Chondrocyte (in vitro differentiated cells): Measurements from ENCODE around the gene POGLUT3. TPM values are rescaled to one million over a fixed set of nuclear protein-coding genes. Genes with fewer than 3 reads are reported as not detected.

Source experiments
- DNase-seq: peaks from one replicate; pipeline ENCODE4 v3.0.0; 2021; ENCODE audit warnings: mixed read lengths, low spot score
- H3K27ac Mint-ChIP-seq: one replicate; pipeline ENCODE4 v1.8.0; 2021; ENCODE audit warnings: mild to moderate bottlenecking, moderate library complexity, mixed read lengths; ENCODE audit not compliant: unreplicated experiment
- H3K27me3 Mint-ChIP-seq: 2 replicates; pipeline ENCODE4 v1.8.0; 2021; ENCODE audit warnings: low read depth, mixed read lengths
- H3K36me3 Mint-ChIP-seq: 2 replicates; pipeline ENCODE4 v1.8.0; 2021; ENCODE audit warnings: low read depth, mixed read lengths
- H3K4me1 Mint-ChIP-seq: 2 replicates; pipeline ENCODE4 v1.8.0; 2021; ENCODE audit warnings: low read depth, mild to moderate bottlenecking, mixed read lengths
- H3K4me3 Mint-ChIP-seq: one replicate; pipeline ENCODE4 v1.8.0; 2021; ENCODE audit warnings: mild to moderate bottlenecking, moderate library complexity, mixed read lengths; ENCODE audit not compliant: unreplicated experiment
- H3K9me3 Mint-ChIP-seq: 2 replicates; pipeline ENCODE4 v1.8.0; 2021; ENCODE audit warnings: low read depth, mixed read lengths
- total RNA-seq: library from RNA; stranded (reverse); gene quantifications from 3 replicates; pipeline ENCODE4 v1.2.1, GENCODE V29; 2021
- TF ChIP-seq, protein P1 (sequence below): fragments of 200-600 bp; sonication (generic); IDR thresholded peaks from 2 replicates; pipeline ENCODE4 v1.5.0; 2021; ENCODE audit warnings: antibody characterized with exemption, mild to moderate bottlenecking, moderate library complexity

The POGLUT3 gene
- total RNA-seq, 1 donor from 2014 or later, result 60.0 TPM

DNA sequence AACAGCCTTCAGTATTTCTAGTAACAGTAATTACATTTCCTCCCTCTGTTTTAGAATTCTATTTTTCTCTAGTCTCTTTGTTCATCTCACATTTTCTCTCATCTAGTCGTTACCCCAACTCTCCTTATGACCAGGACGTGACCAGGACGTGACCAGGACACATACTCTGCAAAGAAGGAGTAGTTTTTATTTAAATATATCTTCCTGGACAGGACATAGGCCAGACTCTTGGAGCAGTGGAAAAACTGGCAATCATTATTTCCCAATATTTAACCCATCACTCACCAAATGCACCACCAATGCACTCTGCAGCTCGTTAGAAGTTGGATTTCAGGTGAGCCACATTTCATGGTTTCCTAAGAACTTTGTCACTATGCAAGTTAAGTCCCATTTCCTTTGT is 40.3 kb upstream of the POGLUT3 start:
- Mint-ChIP-seq H3K27me3 (peaks cover 1% of the 10 kb centered on the region), H3K9me3 (no peaks in the 10 kb centered on the region), H3K36me3 (no peaks in the 10 kb centered on the region), H3K27ac (no peak overlapping the region), H3K4me1 (no peaks in the 10 kb centered on the region), H3K4me3 (no peak overlapping the region)
- no peak for DNase-seq
- TF ChIP-seq, protein P1, sequence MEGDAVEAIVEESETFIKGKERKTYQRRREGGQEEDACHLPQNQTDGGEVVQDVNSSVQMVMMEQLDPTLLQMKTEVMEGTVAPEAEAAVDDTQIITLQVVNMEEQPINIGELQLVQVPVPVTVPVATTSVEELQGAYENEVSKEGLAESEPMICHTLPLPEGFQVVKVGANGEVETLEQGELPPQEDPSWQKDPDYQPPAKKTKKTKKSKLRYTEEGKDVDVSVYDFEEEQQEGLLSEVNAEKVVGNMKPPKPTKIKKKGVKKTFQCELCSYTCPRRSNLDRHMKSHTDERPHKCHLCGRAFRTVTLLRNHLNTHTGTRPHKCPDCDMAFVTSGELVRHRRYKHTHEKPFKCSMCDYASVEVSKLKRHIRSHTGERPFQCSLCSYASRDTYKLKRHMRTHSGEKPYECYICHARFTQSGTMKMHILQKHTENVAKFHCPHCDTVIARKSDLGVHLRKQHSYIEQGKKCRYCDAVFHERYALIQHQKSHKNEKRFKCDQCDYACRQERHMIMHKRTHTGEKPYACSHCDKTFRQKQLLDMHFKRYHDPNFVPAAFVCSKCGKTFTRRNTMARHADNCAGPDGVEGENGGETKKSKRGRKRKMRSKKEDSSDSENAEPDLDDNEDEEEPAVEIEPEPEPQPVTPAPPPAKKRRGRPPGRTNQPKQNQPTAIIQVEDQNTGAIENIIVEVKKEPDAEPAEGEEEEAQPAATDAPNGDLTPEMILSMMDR, result no peak

DNA sequence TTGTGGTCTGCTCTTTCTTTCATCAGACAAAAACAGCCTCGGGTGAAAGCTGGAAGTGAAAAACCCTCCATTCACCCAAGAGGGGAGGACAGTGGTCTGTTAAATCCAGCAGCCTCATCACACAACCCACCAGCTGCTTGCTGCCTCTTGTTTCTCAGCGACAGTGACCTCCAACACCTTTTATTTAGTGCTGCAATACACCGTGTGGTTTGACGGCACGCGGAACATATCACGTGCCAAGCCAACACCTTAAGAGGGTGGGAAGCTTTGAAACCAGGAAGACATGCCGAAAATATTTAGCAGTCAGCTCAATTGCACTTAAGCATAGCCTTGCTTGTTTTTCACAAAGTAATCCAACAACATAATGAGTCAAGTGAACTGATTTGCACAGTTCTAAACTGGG is 39.8 kb upstream of the POGLUT3 start:
- TF ChIP-seq, protein P1, result no peak
- H3K27me3 Mint-ChIP-seq, result peaks cover 1% of the 10 kb centered on the region
- H3K27ac Mint-ChIP-seq, result no peak overlapping the region
- no peaks in the 10 kb centered on the region for H3K36me3 Mint-ChIP-seq
- no peaks in the 10 kb centered on the region for H3K4me1 Mint-ChIP-seq
- H3K4me3 Mint-ChIP-seq, result no peak overlapping the region
- no peak for DNase-seq
- H3K9me3 Mint-ChIP-seq, result no peaks in the 10 kb centered on the region

DNA sequence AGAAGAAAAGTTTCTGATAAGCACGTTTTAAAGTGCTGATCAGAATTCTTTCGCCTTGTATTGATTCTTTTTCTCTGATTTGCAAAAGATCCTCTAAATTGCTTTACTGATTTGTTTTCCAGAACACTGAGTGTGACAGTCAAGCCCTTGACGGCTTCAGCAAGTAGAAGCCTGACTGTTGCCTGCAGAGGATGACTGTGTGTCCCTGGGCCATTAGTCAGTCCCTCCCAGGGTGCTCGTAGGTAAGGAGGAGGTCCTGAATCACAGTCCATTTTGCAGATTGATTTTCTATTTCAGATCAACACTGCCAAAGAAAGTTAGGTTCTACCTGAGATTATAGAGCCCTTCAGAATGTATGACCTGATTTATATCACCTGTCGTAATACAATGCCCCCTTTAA is 38.6 kb upstream of the POGLUT3 start:
- H3K4me3 Mint-ChIP-seq, result no peak overlapping the region
- no peak for DNase-seq
- TF ChIP-seq, protein P1, result no peak
- no peak overlapping the region for H3K27ac Mint-ChIP-seq
- peaks cover 1% of the 10 kb centered on the region for H3K27me3 Mint-ChIP-seq
- no peaks in the 10 kb centered on the region for H3K36me3 Mint-ChIP-seq
- H3K9me3 Mint-ChIP-seq, result no peaks in the 10 kb centered on the region
- no peaks in the 10 kb centered on the region for H3K4me1 Mint-ChIP-seq

DNA sequence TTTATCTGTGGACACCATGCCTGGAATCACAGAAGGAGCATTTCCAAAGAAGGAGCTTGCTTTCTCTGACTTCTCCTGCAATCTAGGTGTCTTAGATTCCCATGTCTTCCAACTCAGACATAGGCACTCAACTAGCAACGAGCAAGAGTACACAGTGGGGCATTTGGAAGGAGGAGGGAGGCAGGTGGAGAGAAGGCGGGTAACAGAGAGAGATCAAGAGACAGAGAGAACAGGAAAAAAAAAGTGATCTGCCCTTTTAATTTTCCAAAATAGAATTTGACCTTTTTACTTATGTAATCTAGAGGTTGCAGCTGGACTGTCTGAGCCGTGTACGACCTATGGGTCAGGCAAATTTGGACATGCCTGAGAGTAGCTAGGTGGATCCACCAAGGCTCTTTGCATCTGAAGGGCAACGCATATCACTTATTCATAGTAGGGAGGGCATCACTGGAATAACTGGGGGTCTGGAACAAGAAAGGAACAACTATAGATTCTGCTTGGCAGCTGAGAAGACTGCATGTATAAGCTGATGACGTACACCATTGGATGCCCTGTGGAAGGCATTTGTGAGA is 37.3 kb upstream of the POGLUT3 start:
- Mint-ChIP-seq H3K9me3 (no peaks in the 10 kb centered on the region), H3K4me1 (no peaks in the 10 kb centered on the region), H3K27me3 (peaks cover 1% of the 10 kb centered on the region), H3K36me3 (no peaks in the 10 kb centered on the region), H3K4me3 (no peak overlapping the region), H3K27ac (no peak overlapping the region)
- TF ChIP-seq, protein P1, result no peak
- no peak for DNase-seq

DNA sequence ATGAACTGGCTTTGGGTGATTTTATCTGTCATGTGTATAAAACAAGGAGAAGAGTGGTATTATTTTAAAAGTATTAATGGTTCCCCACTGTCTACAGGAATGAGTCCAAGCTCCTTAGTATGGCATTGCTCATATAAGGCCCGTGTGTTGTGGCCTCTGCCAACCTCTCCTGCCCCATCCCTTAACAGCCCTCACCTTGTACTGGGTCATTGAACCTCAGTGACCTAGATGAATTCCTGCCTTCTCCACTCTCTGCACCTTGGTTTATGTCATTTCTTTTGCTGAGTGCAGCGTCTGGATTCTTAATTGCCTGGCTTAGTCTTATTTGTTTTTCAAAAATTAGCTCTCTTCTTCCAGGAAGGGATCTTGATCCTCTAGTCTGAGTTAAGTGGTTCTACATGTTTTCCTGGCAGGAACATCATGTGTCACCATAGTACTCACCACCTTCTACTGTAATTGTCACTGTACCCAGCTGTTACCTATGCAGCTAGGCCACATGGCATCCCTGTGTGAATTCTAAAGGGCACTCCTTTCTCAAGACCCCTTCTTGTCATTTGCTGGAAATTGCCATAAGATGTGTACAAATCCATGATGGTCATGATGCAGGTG is 36.2 kb upstream of the POGLUT3 start:
- no peak overlapping the region for H3K4me3 Mint-ChIP-seq
- H3K9me3 Mint-ChIP-seq, result no peaks in the 10 kb centered on the region
- no peak overlapping the region for H3K27ac Mint-ChIP-seq
- H3K36me3 Mint-ChIP-seq, result no peaks in the 10 kb centered on the region
- H3K27me3 Mint-ChIP-seq, result peaks cover 1% of the 10 kb centered on the region
- no peak for DNase-seq
- TF ChIP-seq, protein P1, result no peak
- no peaks in the 10 kb centered on the region for H3K4me1 Mint-ChIP-seq
